ENCODE results near the gene ZSWIM6. TPM values are rescaled to one million over a fixed set of nuclear protein-coding genes. Genes with fewer than 3 reads are reported as not detected.
A peak's percentile ranks its signal among the peaks of the same experiment; 100 is the strongest.

Gene ZSWIM6
- polyA plus RNA-seq, 2 of the 4 experiments (the other 2 are of a cell fraction), result 8.9 to 18.0 TPM

GRCh38 chr5:61292062-61292657 is 39.9 kb upstream of the ZSWIM6 start:
- Histone ChIP-seq H3K9me3 (no peaks in the 10 kb centered on the region), H3K4me3 (no peak overlapping the region), H3K4me2 (no peak overlapping the region), H3K27ac (no peak overlapping the region), H3K4me1 (peaks cover 11% of the 10 kb centered on the region; the same call in 2 of the 3 replicates)
- ChIA-PET POLR2A (no interaction called here), CTCF (interaction anchor here (1.0 to 1.3 kb wide), 2 partner anchors 10 to 39 kb away, joined by 3 to 4 read pairs; no protein-coding TSS in a partner anchor)
- FAIRE-seq (no peak), ATAC-seq (no peak), DNase-seq (ENCODE audit: low read depth in 1 of 2, low spot score in 1 of 2) (no peak)
- 89% methylated on average over 7 of the region's 7 CpGs for WGBS (ENCODE audit: missing lambda C conversion rate)
- TF ChIP-seq HDAC2 (IDR thresholded peaks at IDR 0.05) (no peak), CBX2 (IDR thresholded peaks at IDR 0.05; ENCODE audit: borderline replicate concordance, low read depth) (no peak), PBX3 (IDR thresholded peaks at IDR 0.05) (no peak), KDM5A (IDR thresholded peaks at IDR 0.05) (no peak), ZSCAN20 (CRISPR knock-in tag; IDR thresholded peaks at IDR 0.05) (no peak), FOSB (CRISPR knock-in tag; IDR thresholded peaks at IDR 0.05) (no peak), HMGXB4 (CRISPR knock-in tag; IDR thresholded peaks at IDR 0.05; ENCODE audit: borderline replicate concordance) (no peak), MYC (IDR thresholded peaks at IDR 0.05; ENCODE audit: borderline replicate concordance, low read length) (no peak), JUNB (IDR thresholded peaks at IDR 0.05) (no peak), HOXA7 (CRISPR knock-in tag; IDR thresholded peaks at IDR 0.05) (no peak)
- TF ChIP-seq, protein P1, sequence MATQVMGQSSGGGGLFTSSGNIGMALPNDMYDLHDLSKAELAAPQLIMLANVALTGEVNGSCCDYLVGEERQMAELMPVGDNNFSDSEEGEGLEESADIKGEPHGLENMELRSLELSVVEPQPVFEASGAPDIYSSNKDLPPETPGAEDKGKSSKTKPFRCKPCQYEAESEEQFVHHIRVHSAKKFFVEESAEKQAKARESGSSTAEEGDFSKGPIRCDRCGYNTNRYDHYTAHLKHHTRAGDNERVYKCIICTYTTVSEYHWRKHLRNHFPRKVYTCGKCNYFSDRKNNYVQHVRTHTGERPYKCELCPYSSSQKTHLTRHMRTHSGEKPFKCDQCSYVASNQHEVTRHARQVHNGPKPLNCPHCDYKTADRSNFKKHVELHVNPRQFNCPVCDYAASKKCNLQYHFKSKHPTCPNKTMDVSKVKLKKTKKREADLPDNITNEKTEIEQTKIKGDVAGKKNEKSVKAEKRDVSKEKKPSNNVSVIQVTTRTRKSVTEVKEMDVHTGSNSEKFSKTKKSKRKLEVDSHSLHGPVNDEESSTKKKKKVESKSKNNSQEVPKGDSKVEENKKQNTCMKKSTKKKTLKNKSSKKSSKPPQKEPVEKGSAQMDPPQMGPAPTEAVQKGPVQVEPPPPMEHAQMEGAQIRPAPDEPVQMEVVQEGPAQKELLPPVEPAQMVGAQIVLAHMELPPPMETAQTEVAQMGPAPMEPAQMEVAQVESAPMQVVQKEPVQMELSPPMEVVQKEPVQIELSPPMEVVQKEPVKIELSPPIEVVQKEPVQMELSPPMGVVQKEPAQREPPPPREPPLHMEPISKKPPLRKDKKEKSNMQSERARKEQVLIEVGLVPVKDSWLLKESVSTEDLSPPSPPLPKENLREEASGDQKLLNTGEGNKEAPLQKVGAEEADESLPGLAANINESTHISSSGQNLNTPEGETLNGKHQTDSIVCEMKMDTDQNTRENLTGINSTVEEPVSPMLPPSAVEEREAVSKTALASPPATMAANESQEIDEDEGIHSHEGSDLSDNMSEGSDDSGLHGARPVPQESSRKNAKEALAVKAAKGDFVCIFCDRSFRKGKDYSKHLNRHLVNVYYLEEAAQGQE (IDR thresholded peaks at IDR 0.05), result no peak

- CTCF ChIA-PET, result interaction anchor here (1.0 to 2.8 kb wide), 3 partner anchors 10 to 38 kb away, joined by 3 to 7 read pairs (median 4); no protein-coding TSS in a partner anchor
- TF ChIP-seq HOXB13 (CRISPR knock-in tag; IDR thresholded peaks at IDR 0.05; ENCODE audit: low read depth) (no peak), EP300 (IDR thresholded peaks at IDR 0.05) (no peak), HOXB5 (CRISPR knock-in tag; IDR thresholded peaks at IDR 0.05) (no peak), ZSCAN20 (CRISPR knock-in tag; IDR thresholded peaks at IDR 0.05) (no peak), CTCF (IDR thresholded peaks at IDR 0.05) (no peak)
- Histone ChIP-seq H3K4me3 (no peak overlapping the region), H3K4me1 (peaks cover 8% of the 10 kb centered on the region), H3K4me2 (no peak overlapping the region), H3K9me3 (no peaks in the 10 kb centered on the region), H3K27ac (0 out of 6 replicates have a peak overlapping the region, but pooled peaks of 1 of the 2 experiments have one; percentile 6)
- POLR2A ChIA-PET, result no interaction called here
- WGBS (ENCODE audit: missing lambda C conversion rate), result 92% methylated on average over 4 of the region's 4 CpGs
- FAIRE-seq, result no peak
- DNase-seq (ENCODE audit: low read depth in 1 of 2, low spot score in 1 of 2), result no peak
- ATAC-seq, result 0 out of 6 replicates have a peak, but pooled peaks of 1 of the 2 experiments have one; percentile 21
These were observed 39.0 kb upstream of the ZSWIM6 start for GRCh38 chr5:61293071-61293470.
